ENCODE measurements around the gene CXCL3. TPM values are rescaled to one million over a fixed set of nuclear protein-coding genes. Genes with fewer than 3 reads are reported as not detected.
"Not testable (repeated sequence)": the region's sequence is repeated elsewhere in the genome, so short reads cannot be mapped to it uniquely, and the experiment has no call there.

Gene CXCL3
- not detected for polyA plus RNA-seq (ENCODE audit: low read depth in 6 of 6)

GRCh38 chr4:74038425-74039314 lies at the start of gene CXCL3:
Gene CXCL3 (minus strand): TSS chr4:74038689. CDS start chr4:74038611, 78 bp downstream.
- Mint-ChIP-seq H3K27me3 (peaks cover 37 to 59% (median 38%) of the 10 kb centered on the region in 3 donors), H3K27ac (peak within 1 kb of the TSS in 5 of 6 donors; percentile 31 to 91 (median 64)), H3K36me3 (no peaks in the 10 kb centered on the region), H3K4me1 (peaks cover 11 to 22% (median 21%) of the 10 kb centered on the region in 3 donors), H3K9me3 (peaks cover 0 to 2% (median 0%) of the 10 kb centered on the region in 7 donors), H3K4me3 (peak within 1 kb of the TSS; percentile 78 to 93 (median 87))
- ATAC-seq (ENCODE audit: low read depth in 2 of 2) (peak; percentile 40 to 69), DNase-seq (peak; percentile 11)

DNA sequence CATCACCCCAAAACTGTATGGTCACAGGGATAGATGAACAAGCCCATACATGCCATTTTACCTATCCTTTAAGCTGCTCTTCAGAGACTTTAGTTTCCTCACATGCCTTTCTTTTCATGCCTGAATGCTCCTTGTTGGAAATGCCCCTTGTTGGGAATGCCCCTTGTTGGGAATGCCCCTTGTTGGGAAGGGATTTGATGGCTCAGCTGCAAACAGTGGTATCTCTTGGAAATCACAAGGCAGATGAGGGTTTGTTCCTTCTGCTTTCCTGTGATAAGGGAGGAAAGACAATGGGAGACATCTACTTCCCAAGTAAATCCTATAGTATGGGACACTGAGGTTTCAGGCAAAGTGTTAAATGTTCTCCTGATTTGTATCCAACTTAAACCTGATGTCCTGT lies 49.0 kb upstream of the CXCL3 start:
- H3K36me3 Mint-ChIP-seq = no peaks in the 10 kb centered on the region
- H3K4me3 Mint-ChIP-seq = no peak overlapping the region
- H3K27me3 Mint-ChIP-seq = peaks cover 9 to 17% (median 13%) of the 10 kb centered on the region in 3 donors
- no peak for ATAC-seq (ENCODE audit: low read depth in 2 of 2)
- H3K27ac Mint-ChIP-seq = no peak overlapping the region
- no peaks in the 10 kb centered on the region for H3K9me3 Mint-ChIP-seq
- no peak for DNase-seq
- H3K4me1 Mint-ChIP-seq = no peaks in the 10 kb centered on the region

DNA sequence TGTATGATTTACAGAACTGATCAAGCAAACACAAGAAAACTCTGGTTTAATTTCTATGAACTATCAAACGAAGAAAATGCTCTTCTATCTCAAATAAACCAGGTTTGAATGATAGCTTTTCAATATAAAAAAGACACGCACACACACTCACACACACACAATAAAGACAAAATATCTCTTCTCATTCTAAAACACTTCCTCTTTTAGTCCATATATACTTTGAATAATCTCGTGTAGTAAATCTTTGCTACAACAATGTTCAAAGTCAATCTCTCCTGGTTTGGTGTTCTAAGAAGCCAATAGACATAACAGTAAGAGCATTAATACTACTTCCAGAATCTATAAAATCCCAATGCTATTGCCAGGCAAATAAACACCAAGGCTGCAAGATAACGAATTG lies 47.2 kb upstream of the CXCL3 start:
- H3K27ac Mint-ChIP-seq = no peak overlapping the region
- ATAC-seq (ENCODE audit: low read depth in 2 of 2) = no peak
- H3K27me3 Mint-ChIP-seq = peaks cover 9 to 17% (median 13%) of the 10 kb centered on the region in 3 donors
- H3K4me3 Mint-ChIP-seq = no peak overlapping the region
- H3K4me1 Mint-ChIP-seq = no peaks in the 10 kb centered on the region
- H3K36me3 Mint-ChIP-seq = no peaks in the 10 kb centered on the region
- peaks cover 0 to 2% (median 0%) of the 10 kb centered on the region in 7 donors for H3K9me3 Mint-ChIP-seq
- DNase-seq = no peak

GRCh38 chr4:74084984-74085383 lies 46.5 kb upstream of the CXCL3 start:
- Mint-ChIP-seq H3K4me3 (no peak overlapping the region), H3K27me3 (peaks cover 9 to 17% (median 13%) of the 10 kb centered on the region in 3 donors), H3K36me3 (no peaks in the 10 kb centered on the region), H3K27ac (no peak overlapping the region), H3K4me1 (no peaks in the 10 kb centered on the region), H3K9me3 (peaks cover 0 to 5% (median 0%) of the 10 kb centered on the region in 7 donors)
- no peak for ATAC-seq (ENCODE audit: low read depth in 2 of 2)
- no peak for DNase-seq

DNA sequence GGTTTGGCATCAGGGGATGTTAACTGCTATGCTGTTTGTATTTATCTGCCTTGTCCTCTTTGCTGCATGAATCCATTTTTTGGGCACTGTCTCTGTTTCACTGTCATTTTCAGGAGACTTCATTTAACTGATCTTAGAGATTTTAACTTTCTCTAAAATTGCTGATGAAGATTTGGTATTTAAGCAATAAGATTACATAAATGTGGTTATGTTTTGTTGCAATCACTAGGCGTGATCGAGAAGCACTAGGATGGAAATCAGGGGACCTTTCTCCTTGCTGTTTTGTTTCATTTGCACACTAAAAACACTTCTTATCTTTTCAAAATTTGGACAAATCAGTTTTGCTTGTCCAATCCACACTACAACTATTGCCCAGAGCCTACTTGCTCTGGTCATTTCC lies 45.1 kb upstream of the CXCL3 start:
- Mint-ChIP-seq H3K9me3 (peaks cover 0 to 5% (median 0%) of the 10 kb centered on the region in 7 donors), H3K36me3 (no peaks in the 10 kb centered on the region)

DNA sequence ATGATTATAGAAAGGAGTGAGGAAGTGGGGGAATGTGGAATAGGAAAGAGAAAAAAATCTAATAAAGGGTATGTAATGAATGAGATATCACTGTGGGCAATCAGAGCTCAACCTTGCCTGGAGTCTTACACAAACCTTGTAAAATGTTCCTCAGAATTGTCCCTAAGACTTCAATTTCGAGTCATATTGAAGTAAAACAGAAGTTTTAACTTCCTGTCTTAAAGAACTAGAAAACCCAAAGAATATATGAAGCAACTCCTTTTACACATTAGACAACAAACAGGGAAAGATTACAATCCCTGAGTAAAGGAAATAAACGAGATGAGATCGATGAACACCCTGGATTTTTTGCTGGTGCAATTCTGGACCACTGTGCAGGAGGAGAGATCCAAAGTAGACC lies 42.5 kb upstream of the CXCL3 start:
- DNase-seq = no peak
- Mint-ChIP-seq H3K9me3 (peaks cover 0 to 5% (median 0%) of the 10 kb centered on the region in 7 donors), H3K36me3 (no peaks in the 10 kb centered on the region), H3K4me3 (no peak overlapping the region), H3K27me3 (peaks cover 10 to 17% (median 12%) of the 10 kb centered on the region in 3 donors), H3K4me1 (no peaks in the 10 kb centered on the region), H3K27ac (no peak overlapping the region)
- ATAC-seq (ENCODE audit: low read depth in 2 of 2) = no peak

More for the DNA sequence above, 45.1 kb upstream of the CXCL3 start:
- no peak for ATAC-seq (ENCODE audit: low read depth in 2 of 2)
- H3K27me3 Mint-ChIP-seq = peaks cover 9 to 22% (median 13%) of the 10 kb centered on the region in 3 donors
- no peaks in the 10 kb centered on the region for H3K4me1 Mint-ChIP-seq
- no peak overlapping the region for H3K4me3 Mint-ChIP-seq
- DNase-seq = no peak
- H3K27ac Mint-ChIP-seq = no peak overlapping the region

DNA sequence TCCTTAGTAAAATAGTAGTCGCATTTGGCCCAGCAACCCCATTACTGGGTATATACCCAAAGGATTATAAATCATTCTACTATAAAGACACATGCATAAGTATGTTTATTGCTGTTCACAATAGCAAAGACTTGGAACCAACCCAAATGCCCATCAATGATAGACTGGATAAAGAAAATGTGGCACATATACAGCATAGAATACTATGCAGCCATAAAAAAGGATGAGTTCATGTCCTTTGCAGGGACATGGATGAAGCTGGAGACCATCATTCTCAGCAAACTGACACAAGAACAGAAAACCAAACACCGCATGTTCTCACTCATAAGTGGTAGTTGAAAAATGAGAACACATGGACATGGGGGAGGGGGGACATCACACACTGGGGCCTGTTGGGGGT lies 41.9 kb upstream of the CXCL3 start:
- not testable (repeated sequence) for H3K36me3 Mint-ChIP-seq; DNase-seq; H3K4me1 Mint-ChIP-seq; H3K27ac Mint-ChIP-seq; H3K9me3 Mint-ChIP-seq; H3K4me3 Mint-ChIP-seq; ATAC-seq (ENCODE audit: low read depth in 2 of 2)
- H3K27me3 Mint-ChIP-seq = peaks cover 10 to 17% (median 10%) of the 10 kb centered on the region in 3 donors

- not testable (repeated sequence) for H3K9me3 Mint-ChIP-seq, DNase-seq, H3K27ac Mint-ChIP-seq
These were observed 40.5 kb upstream of the CXCL3 start for GRCh38 chr4:74079024-74079423.

GRCh38 chr4:74073358-74073757 lies 34.9 kb upstream of the CXCL3 start:
- peaks cover 0 to 12% (median 4%) of the 10 kb centered on the region in 3 donors for H3K27me3 Mint-ChIP-seq
- H3K4me3 Mint-ChIP-seq = no peak overlapping the region
- H3K27ac Mint-ChIP-seq = no peak overlapping the region
- ATAC-seq (ENCODE audit: low read depth in 2 of 2) (no peak), DNase-seq (no peak)
- peaks cover 0 to 7% (median 0%) of the 10 kb centered on the region in 7 donors for H3K9me3 Mint-ChIP-seq
- H3K36me3 Mint-ChIP-seq = no peaks in the 10 kb centered on the region
- H3K4me1 Mint-ChIP-seq = no peaks in the 10 kb centered on the region

More at GRCh38 chr4:74079024-74079423, 40.5 kb upstream of the CXCL3 start:
- H3K27me3 Mint-ChIP-seq; H3K36me3 Mint-ChIP-seq; ATAC-seq (ENCODE audit: low read depth in 2 of 2); H3K4me1 Mint-ChIP-seq; H3K4me3 Mint-ChIP-seq: not testable (repeated sequence)

DNA sequence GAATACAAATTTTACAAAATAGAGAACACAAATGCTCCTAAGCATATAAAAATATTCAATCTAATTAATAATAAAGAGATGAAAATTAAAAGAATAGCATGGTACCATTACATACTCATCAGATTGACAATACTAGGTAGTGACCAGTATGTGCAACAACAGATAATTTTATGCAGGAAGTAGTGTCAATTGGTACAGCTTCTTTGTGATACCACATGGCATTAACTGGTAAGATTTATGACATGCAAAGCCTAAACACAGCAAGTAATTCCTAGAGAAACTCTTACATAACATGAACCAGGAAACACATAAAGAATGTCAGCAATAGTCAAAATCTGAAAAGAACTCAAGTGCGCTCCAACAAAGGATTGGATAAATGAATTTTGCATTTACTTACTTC lies 34.2 kb upstream of the CXCL3 start:
- DNase-seq = no peak

DNA sequence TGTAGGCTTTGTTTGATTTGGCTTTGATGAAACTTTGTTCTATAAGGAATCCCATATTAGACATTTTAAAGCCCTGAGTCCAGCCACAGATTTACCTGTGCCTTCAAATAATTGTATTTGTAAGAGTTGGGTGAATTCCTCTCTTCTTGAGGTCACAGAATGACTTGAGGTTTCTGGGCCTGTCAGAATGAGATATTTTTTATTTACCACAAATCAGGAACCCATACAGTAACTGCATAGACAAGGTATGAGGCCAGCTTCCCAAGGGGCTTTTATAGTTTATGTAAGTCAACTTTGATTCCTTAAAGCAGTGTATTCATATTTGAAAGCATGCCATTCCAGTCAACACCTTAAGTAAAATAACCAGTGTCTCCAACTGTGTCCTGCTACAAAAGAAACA lies 29.1 kb upstream of the CXCL3 start:
- DNase-seq = no peak
- Mint-ChIP-seq H3K27me3 (peaks cover 0 to 7% (median 3%) of the 10 kb centered on the region in 3 donors), H3K4me3 (no peak overlapping the region), H3K36me3 (no peaks in the 10 kb centered on the region), H3K9me3 (peaks cover 0 to 7% (median 0%) of the 10 kb centered on the region in 7 donors), H3K27ac (no peak overlapping the region), H3K4me1 (no peaks in the 10 kb centered on the region)
- ATAC-seq (ENCODE audit: low read depth in 2 of 2) = no peak

More for the DNA sequence above, 34.2 kb upstream of the CXCL3 start:
- Mint-ChIP-seq H3K4me3 (no peak overlapping the region), H3K27ac (no peak overlapping the region), H3K4me1 (no peaks in the 10 kb centered on the region), H3K27me3 (peaks cover 0 to 10% (median 4%) of the 10 kb centered on the region in 3 donors), H3K9me3 (peaks cover 0 to 7% (median 0%) of the 10 kb centered on the region in 7 donors), H3K36me3 (no peaks in the 10 kb centered on the region)
- no peak for ATAC-seq (ENCODE audit: low read depth in 2 of 2)

DNA sequence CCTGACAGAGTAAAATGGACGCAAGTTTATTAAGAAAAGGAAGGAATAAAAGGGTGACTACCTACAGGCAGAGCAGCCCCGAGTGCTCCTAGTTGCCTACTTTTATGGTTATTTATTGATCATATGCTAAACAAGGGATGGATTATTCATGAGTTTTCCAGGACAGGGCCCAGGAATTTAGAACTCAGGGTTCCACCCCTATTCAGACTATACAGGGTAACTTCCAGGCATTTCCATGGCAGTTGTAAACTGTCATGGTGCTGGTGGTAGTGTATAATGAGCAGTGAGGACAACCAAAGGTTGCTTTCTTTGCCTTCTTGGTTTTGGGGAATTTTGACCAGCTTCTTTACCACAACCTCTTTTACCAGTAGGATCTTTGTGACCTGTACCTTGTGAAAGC lies 27.7 kb upstream of the CXCL3 start:
- H3K27ac Mint-ChIP-seq = no peak overlapping the region
- H3K36me3 Mint-ChIP-seq = no peaks in the 10 kb centered on the region
- H3K4me3 Mint-ChIP-seq = no peak overlapping the region
- H3K27me3 Mint-ChIP-seq = peaks cover 0 to 7% (median 3%) of the 10 kb centered on the region in 3 donors
- H3K4me1 Mint-ChIP-seq = no peaks in the 10 kb centered on the region
- H3K9me3 Mint-ChIP-seq = peaks cover 0 to 7% (median 0%) of the 10 kb centered on the region in 7 donors
- ATAC-seq (ENCODE audit: low read depth in 2 of 2) (no peak), DNase-seq (no peak)

DNA sequence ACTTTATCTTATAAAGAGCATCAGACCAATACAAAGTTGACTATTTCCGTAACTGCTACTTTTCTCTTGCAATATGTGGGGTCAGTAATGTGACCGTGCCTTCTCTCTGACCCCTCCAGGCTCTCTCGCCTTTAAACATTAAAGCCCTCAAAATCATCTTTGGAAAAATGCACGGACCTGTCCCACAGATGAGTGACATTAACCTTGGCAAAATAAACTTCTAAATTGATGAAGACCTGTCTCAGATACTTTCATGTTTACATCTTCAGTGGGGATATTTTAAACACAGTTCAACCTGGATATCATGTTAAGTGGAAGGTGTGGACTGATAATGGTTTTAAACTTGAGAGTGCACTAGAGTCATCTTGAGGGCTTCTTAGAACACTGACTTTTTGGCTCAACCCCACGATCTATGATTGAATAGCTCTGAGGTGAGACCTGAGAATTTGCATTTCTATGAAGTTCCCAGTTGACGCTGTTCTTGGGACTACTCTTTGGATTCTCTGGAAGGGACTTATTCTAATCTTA lies 26.7 kb upstream of the CXCL3 start:
- Mint-ChIP-seq H3K27me3 (peaks cover 0 to 3% (median 0%) of the 10 kb centered on the region in 3 donors), H3K4me1 (no peaks in the 10 kb centered on the region), H3K4me3 (no peak overlapping the region), H3K27ac (no peak overlapping the region), H3K9me3 (peaks cover 0 to 7% (median 0%) of the 10 kb centered on the region in 7 donors), H3K36me3 (no peaks in the 10 kb centered on the region)
- ATAC-seq (ENCODE audit: low read depth in 2 of 2) (no peak), DNase-seq (no peak)

DNA sequence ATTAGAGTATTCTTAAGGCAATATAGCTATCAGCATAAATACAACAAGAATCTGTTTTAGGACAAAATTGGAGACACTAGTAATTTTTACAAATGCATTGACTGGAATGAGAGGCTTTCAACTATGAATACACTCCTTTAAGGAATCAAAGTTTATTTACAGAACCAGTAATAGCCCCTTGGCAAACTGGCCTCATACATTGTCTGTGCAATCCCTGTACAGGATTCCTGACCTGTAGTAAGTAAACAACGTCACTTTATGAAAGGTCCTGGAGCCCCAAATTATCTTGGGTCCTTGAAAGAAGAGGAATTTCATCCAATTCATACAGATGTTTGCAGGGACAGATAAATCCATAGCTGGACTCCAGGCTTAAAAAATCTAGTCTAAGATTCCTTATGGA lies 25.4 kb upstream of the CXCL3 start:
- Mint-ChIP-seq H3K4me3 (no peak overlapping the region), H3K27me3 (peaks cover 0 to 3% (median 0%) of the 10 kb centered on the region in 3 donors), H3K4me1 (no peaks in the 10 kb centered on the region), H3K9me3 (peaks cover 0 to 2% (median 0%) of the 10 kb centered on the region in 7 donors), H3K27ac (no peak overlapping the region), H3K36me3 (no peaks in the 10 kb centered on the region)
- no peak for DNase-seq
- no peak for ATAC-seq (ENCODE audit: low read depth in 2 of 2)

All from naive B cell (primary cell).